Measurements from ENCODE around the gene PTS. TPM values are rescaled to one million over a fixed set of nuclear protein-coding genes. Genes with fewer than 3 reads are reported as not detected.
A peak's percentile ranks its signal among the peaks of the same experiment; 100 is the strongest.

PTS gene
- total RNA-seq, 1 experiment from 2014 or later: 59.4 TPM

DNA sequence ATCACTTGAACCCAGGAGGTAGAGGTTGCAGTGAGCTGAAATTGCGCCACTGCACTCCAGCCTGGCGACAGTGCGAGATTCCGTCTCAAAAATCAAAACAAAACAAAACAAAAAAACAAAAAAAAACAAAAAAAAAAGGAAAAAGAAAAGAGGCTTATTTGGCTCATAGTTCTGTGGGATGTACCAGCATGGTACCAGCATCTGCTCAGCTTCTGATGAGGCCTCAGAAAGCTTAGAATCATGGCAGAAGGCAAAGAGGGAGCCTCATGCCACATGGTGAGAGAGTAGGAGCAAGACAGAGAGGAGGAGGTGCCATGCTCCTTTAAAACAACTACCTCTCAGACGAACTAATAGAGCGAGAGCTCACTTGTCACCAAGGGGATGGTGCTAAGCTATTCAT is 10.6 kb upstream of the PTS start:
- DNase-seq (ENCODE audit: low read depth, low spot score): no peak
- in situ Hi-C loops (cut with HindIII; ENCODE audit: low pct_unique_long_range_greater_than_20kb, low sequenced_read_pairs): no loop called here

DNA sequence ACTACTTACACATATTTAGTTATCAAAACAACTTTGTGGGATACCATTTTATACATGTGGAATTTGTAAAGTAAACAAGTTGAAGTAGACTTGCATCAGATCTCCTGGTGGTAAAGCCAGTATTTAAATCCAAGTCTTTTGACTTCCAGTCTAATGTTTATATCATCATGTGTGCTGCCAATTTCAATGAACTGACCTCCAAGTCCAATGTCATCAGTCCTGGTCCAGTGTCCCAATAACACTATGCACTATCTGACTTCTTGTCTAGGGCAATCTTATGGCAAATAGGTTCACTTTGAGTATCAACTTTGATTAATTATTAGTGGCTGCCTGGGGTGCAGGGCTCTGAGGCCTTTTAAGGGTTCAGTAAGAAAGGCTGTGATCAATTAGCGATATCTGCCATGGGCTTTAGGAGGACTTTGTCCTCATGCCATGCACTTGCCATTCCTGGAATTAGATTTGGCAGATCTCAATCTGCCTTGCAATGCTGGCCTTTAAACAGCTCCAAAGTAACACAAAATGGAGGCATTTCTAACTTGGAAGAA is 9.6 kb upstream of the PTS start:
- no peak for DNase-seq (ENCODE audit: low read depth, low spot score)
- in situ Hi-C loops (cut with HindIII; ENCODE audit: low pct_unique_long_range_greater_than_20kb, low sequenced_read_pairs): no loop called here

DNA sequence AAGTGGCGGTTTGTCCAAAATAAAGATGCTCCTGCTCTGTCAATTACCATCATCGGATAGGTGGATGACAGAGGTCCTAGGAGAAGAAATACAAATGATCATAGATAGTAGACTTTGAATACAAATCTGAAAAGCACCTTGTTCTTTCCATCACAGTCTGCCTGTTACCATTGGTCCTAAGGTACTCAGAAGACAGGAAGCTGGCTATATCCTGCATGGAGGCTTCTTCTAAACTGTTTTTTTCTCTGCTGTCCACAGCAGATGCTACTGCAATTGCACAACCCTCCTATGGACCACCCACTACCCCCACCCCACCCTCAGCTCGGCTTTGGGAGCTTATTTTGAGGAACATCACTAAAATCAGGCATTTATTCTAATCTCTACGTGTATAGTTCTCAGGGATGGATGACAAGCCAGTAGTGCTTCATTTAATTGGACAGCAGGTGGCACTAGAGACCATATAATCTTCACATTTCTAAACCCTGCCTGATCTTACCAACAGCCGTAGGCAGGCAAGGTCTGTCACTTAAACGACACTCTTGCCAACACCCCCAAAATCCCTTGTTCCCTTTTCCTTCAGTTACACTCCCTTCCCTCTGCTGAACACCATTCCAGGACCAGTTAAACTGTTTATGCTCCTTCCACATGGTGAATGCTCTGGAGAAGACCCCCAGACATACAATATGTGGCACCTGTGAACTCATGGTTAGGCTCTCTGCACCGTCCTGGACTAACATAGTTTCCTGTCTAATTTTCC is 6.6 kb upstream of the PTS start:
- in situ Hi-C loops (cut with HindIII; ENCODE audit: low pct_unique_long_range_greater_than_20kb, low sequenced_read_pairs): no loop called here
- DNase-seq (ENCODE audit: low read depth, low spot score): peak; percentile 72

DNA sequence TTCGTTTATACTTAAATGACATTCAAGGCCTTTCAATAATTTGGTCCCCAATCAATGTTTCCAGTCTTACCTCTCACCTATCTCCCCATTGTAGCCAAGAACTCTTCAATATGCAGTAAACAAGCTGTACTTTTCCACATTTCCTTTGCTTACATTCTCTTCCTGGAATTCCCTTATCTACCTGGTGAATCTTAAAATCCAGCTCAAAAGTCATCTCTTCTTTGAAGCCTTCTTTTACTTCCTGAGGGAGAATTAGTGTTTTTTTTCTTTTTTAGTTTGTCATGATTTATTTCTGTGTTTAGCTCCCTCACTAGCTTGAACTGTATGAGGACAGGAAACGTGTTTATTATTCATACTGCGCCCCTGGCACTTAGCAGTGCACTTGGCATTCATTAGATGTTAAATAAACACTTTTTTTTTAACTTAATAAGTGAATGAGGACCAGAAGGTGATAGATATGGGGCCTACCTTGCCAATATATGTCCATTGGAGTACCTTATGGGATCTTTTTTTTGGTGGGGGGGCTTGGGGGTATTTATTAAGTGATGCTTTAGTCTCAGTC is 4.9 kb upstream of the PTS start:
- DNase-seq (ENCODE audit: low read depth, low spot score): no peak
- in situ Hi-C loops (cut with HindIII; ENCODE audit: low pct_unique_long_range_greater_than_20kb, low sequenced_read_pairs): no loop called here

DNA sequence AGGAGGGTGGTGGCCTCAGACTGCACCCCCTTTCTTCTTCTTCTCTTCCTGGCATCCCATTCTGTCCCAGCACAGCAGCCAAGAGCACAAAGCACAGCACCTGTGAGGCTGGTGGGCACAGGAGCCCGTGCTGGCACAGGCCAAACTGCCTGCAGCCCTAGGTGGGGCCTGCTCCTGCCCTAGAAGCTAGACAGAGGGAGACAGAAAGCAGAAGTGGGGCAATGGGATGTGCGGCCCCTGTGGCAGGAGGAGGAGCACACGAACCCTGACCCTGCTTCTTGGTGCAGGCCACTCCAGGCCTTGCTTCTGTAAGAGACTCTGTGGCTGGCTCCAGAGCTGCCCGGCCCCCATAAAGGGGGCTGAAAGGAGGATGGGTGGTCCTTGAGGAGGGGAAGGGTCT is 3.9 kb upstream of the PTS start:
- DNase-seq (ENCODE audit: low read depth, low spot score): no peak
- in situ Hi-C loops (cut with HindIII; ENCODE audit: low pct_unique_long_range_greater_than_20kb, low sequenced_read_pairs): no loop called here

DNA sequence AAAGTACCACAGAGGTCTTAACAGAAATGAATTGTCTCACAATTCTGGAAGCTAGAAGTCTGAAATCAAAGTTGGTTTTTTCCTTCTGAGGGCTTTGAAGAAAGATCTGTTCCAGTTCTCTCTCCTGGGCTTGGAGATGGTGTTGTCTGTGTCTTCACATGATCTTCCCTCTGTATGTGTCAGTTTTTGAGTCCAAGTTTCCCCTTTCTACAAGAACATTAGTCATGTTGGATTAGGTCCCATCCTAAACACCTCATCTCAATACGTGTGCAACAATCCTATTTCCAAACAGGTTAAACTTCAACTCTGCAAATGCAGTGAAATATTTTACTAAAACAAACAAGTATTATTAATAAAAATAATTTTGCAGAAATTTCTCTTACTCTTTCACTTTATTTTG is 3.1 kb upstream of the PTS start:
- no peak for DNase-seq (ENCODE audit: low read depth, low spot score)
- in situ Hi-C loops (cut with HindIII; ENCODE audit: low pct_unique_long_range_greater_than_20kb, low sequenced_read_pairs): no loop called here

DNA sequence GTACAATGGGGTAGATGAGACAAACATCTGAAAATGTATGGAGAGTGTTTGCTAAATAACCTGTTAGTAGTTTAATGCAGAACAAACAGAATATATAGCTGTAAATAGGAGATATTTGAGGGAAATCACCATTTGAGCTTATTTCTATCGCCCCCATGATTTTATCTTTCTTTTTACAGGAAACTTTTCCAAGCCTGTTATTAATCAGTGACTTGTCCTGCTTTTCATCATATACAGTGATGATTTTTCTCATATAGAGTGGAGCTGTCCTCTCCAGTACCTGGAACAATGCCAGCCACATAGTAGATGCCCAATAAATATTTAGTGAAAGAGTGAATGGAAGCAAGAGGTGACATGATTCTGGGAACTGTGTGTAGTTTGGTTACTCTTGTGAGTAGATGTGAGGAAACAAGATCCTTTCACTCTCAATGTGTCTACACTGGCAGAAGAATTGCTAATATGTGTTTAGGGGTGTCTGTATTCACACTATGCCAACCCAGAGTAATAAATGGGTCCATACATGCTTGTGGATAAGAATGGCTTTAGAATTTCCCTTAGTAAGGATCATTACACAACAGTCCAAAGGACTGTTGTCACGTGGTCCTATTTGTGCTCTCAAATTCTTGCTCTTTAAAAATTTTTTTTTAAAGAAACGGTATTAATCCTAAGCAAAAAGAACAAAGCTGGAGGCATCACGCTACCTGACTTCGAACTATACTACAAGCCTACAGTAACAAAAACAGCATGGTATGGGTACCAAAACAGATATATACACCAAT is 2.3 kb upstream of the PTS start:
- DNase-seq (ENCODE audit: low read depth, low spot score): no peak
- in situ Hi-C loops (cut with HindIII; ENCODE audit: low pct_unique_long_range_greater_than_20kb, low sequenced_read_pairs): no loop called here

DNA sequence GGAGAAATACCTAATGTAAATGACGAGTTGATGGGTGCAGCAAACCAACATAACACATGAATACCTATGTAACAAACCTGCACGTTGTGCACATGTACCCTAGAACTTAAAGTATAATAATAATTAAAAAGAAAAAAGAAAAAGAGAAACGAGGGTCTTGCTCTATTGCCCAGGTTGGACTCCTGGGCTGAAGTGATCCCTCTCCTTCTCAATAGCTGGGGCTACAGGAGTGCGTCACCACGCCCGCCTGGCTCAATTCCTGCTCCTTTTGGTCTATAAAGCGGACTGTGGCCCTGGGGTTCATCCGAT is 521 bp upstream of the PTS start:
- in situ Hi-C loops (cut with HindIII; ENCODE audit: low pct_unique_long_range_greater_than_20kb, low sequenced_read_pairs): no loop called here
- DNase-seq (ENCODE audit: low read depth, low spot score): no peak

DNA sequence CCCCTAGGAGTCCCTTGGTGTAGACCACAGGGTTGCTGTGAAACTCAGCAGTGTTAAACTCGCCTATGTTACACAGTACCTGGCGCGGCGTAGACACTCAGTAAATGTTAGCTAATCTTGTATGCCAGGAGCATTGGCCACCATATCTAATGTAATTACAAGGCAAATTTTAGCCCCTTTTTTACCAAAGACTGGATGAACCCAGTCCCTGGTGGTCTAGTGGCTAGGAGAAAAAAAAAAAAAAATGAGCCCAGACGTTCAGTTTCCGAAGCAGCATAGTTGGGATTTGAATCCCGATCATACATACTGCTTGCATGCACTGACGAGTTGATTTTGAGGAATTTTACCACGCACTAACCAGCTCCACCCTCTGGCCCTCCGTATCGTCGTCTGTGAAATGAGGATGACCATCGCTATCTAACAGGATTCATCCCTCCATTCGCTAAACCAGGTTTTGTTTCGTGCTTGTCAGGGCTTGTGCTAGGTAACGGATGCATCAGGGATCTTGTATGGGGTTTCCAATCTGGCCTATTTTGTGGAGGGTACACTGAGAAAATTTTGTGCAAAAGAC is 688 bp downstream of the PTS start:
- peak; percentile 2 for DNase-seq (ENCODE audit: low read depth, low spot score)
- in situ Hi-C loops (cut with HindIII; ENCODE audit: low pct_unique_long_range_greater_than_20kb, low sequenced_read_pairs): no loop called here

DNA sequence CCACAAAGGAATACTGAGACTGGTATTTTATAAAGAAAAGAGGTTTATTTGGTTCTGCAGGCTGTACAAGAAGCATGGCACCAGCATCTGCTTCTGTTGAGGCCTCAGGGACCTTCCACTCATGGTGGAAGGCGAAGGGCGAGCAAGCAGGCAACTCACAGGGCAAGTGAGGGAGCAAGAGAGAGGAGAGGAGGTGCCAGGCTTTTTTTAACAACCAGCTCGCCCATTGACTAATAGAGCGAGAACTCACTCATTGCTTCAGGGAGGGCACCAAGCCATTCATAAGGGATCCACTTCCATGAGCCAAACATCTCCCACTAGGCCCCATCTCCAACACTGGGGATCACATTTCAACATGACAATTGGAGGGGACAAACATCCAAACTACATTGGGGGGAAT is 1.2 kb downstream of the PTS start:
- no peak for DNase-seq (ENCODE audit: low read depth, low spot score)
- in situ Hi-C loops (cut with HindIII; ENCODE audit: low pct_unique_long_range_greater_than_20kb, low sequenced_read_pairs): no loop called here

DNA sequence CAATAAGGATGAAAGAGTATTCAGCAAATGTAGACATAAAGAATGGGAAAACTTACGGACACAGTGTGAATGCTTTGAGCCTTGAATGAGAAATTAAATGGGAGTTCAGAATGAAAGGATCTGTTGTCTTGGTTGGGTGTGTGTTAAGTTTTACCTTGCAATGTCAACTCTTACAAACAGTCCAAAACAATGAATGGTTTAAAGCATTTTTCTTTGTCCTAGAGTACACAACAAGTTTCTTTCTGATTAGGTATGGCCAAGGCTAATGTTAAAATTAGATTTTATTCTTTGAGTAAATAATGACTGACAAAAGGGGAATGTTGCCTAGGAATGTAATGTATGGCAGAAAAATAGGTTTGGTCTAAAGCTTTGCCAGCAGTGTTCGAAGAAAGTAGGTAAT is 2.5 kb downstream of the PTS start:
- DNase-seq (ENCODE audit: low read depth, low spot score): no peak
- in situ Hi-C loops (cut with HindIII; ENCODE audit: low pct_unique_long_range_greater_than_20kb, low sequenced_read_pairs): no loop called here

DNA sequence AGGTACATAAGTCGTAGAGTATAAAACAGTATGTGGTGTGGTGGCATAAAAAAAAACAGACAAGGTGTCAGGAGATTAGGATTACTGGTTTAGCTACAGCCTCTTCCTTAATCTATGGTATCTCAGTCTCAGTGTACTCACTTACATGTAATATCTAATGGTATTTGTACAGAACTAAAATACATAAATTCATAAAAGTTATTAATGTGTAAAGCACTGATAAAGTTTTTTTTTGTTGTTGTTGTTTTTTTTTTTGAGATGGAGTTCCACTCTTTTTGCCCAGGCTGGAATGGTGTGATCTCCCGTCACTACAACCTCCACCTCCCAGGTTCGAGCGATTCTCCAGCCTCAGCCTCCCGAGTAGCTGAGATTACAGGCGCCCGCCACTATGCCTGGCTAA is 2.9 kb downstream of the PTS start:
- no peak for DNase-seq (ENCODE audit: low read depth, low spot score)
- in situ Hi-C loops (cut with HindIII; ENCODE audit: low pct_unique_long_range_greater_than_20kb, low sequenced_read_pairs): no loop called here

DNA sequence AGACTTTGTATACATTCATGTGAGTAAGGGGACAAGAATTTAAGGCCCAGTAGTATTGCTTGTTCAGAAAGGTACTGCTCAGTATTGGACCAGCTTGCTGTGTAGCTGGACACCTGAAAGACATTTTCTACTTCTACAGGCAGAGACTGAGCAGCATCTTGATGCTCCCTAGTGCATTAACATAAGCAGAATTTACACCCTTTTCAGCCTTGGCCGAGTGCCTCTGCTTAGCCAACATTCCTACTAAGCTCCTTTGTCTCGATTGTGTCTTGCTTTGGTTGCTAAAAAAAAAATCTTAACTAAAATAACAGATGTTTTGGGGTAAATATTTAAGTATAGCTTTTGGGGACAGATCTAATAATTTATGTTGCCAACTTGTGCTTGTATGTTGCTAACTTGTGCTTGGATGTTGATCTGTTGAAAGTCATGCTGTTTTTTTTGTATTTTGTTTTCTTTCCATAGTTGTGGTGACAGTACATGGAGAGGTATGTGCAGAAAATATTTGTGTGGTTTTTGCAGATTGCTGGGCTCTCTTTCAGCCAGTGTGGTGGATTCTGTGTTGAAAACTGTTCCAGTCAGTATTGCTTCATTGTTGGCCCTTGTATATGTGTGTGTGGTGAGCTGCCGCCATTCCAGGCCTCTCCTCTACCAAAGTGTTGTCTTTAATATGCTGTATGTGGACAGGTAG is 3.7 kb downstream of the PTS start:
- in situ Hi-C loops (cut with HindIII; ENCODE audit: low pct_unique_long_range_greater_than_20kb, low sequenced_read_pairs): no loop called here
- no peak for DNase-seq (ENCODE audit: low read depth, low spot score)

DNA sequence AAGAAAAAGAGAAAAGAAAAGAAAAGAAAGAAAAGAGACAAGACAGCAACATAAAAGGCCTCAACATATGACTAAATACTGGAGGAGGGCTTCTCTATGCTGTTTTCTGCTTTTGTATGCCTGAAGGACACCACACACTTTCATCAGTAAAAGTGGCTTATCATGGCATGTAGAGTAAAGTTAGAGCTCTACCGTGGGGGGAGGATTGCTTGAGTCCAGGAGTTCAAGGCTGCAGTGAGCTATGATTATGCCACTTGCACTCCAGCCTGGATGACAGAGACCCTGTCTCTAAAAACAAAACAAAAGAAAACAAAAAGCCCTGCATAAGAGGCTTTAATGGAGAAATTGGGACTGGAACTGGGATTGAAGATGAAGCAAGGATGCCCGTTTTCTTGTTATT is 5.7 kb downstream of the PTS start:
- in situ Hi-C loops (cut with HindIII; ENCODE audit: low pct_unique_long_range_greater_than_20kb, low sequenced_read_pairs): no loop called here

DNA sequence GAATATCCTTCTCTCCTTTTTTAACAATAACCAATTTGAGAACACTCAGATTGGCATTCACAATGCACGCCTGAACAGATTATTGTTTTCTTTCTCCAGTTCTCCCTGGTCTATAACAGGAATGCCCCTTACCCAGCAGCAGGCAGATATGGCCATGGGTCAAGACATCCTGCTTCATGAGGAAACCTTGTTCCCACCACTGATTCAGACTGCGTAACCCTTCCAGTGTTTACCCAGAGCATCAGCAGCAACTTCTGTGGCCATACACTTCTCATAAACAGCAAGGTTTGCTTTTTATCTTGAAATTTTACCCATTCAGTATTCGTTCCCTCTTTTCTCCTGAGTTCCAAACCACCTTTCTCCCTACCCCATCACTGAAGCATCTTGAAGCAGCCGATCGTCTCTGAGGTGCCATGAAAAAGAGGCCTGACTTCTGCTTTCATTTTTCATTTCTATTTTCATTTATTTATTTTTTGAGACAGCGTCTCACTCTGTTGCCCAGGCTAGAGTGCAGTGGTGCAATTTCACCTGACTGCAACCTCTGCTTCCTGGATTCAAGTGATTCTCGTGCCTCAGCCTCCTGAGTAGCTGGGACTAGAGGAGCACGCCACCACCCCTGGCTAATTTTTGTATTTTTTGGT is 9.6 kb downstream of the PTS start:
- no peak for DNase-seq (ENCODE audit: low read depth, low spot score)
- in situ Hi-C loops (cut with HindIII; ENCODE audit: low pct_unique_long_range_greater_than_20kb, low sequenced_read_pairs): no loop called here

More for the DNA sequence above, 5.7 kb downstream of the PTS start:
- DNase-seq (ENCODE audit: low read depth, low spot score): no peak

DNA sequence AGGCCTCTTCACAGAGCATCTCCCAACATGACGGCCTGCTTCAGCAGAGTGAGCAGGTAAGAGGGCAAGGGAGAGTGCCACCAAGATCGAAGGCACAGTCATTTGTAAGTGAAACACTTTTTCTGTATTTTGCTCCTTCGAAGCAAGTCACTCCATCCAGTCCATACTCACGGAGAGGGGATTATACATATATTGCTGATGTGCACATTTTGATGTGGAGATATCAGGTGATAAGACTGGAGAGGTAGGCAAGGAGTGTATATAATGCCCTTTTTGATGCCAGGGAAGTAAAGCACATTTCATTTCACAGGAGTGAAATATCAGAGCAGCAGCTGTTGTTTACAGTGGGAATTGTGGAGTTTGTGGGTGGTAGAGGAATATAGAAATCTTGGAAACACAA is 11.2 kb downstream of the PTS start:
- no peak for DNase-seq (ENCODE audit: low read depth, low spot score)
- in situ Hi-C loops (cut with HindIII; ENCODE audit: low pct_unique_long_range_greater_than_20kb, low sequenced_read_pairs): no loop called here

DNA sequence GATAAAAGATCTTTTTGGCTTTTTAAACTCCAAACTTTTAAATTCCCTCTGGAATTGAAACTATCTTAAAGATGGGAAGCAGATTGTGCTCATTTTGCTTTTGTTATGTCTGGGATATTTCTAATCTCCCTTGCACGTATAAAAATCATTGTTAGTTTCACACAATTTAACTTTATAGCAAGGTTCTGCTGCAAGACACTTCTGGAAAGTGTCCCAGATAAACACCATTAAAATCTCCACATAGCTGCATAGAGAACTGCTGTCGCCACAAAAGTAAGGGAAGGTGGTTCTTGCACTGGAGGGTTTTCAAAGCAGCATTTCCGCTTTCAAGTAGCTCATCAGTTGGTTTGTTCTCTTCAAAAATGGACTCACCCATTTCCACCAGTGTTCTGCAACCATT is 11.8 kb downstream of the PTS start:
- in situ Hi-C loops (cut with HindIII; ENCODE audit: low pct_unique_long_range_greater_than_20kb, low sequenced_read_pairs): no loop called here

DNA sequence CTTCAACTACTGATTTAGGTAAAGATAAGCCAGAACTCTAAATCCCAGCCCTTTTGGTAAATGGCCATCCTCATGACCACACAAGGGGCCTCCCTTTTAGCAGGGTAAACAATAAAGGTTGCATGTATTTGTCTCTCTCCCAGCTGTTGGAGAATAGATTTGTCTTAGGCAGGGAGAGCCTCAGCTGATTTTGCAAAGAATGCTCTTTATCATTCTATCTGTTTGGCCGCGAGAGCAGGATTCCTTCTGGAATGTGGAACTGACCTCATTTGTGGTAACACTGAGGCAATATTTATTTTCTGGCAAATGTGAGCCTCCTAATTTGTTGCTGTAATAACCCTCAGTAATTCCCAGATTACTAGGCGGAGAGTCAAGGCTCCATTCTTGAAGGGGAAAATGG is 15.3 kb downstream of the PTS start:
- no peak for DNase-seq (ENCODE audit: low read depth, low spot score)
- in situ Hi-C loops (cut with HindIII; ENCODE audit: low pct_unique_long_range_greater_than_20kb, low sequenced_read_pairs): no loop called here

More for the DNA sequence above, 11.8 kb downstream of the PTS start:
- DNase-seq (ENCODE audit: low read depth, low spot score): no peak

Measured in SK-MEL-5 (cell line).